NCI-H146 treated with DMSO at 0.1 percent for 48 hours (cell line): ENCODE measurements around the gene ZNF521.

Experiments used
- DNase-seq: peaks from one replicate; lab custom pipeline; 2025; ENCODE audit not compliant: unreplicated experiment; lab: John Stamatoyannopoulos, UW

ZNF521 gene

GRCh38 chr18:25230658-25231326 is 121.2 kb downstream of the ZNF521 start:
- no peak for DNase-seq

- DNase-seq, result no peak
These were observed 122.0 kb downstream of the ZNF521 start for GRCh38 chr18:25229920-25230319.

- no peak for DNase-seq
These were observed 122.9 kb downstream of the ZNF521 start for GRCh38 chr18:25229081-25229480.

- DNase-seq, result no peak
These were observed 123.6 kb downstream of the ZNF521 start for GRCh38 chr18:25228410-25228809.

- no peak for DNase-seq
These were observed 126.8 kb downstream of the ZNF521 start for GRCh38 chr18:25225151-25225550.

GRCh38 chr18:25223899-25224886 is 127.8 kb downstream of the ZNF521 start:
- no peak for DNase-seq

- no peak for DNase-seq
These were observed 128.8 kb downstream of the ZNF521 start for GRCh38 chr18:25223211-25223610.

GRCh38 chr18:25222648-25223047 is 129.3 kb downstream of the ZNF521 start:
- DNase-seq, result no peak

- no peak for DNase-seq
These were observed 141.3 kb downstream of the ZNF521 start for GRCh38 chr18:25210622-25211021.

GRCh38 chr18:25192065-25192464 is 159.9 kb downstream of the ZNF521 start:
- no peak for DNase-seq

GRCh38 chr18:25190472-25190871 is 161.5 kb downstream of the ZNF521 start:
- DNase-seq, result no peak

- DNase-seq, result no peak
These were observed 162.4 kb downstream of the ZNF521 start for GRCh38 chr18:25189391-25190185.

- no peak for DNase-seq
These were observed 164.3 kb downstream of the ZNF521 start for GRCh38 chr18:25187521-25188192.

- no peak for DNase-seq
These were observed 165.1 kb downstream of the ZNF521 start for GRCh38 chr18:25186871-25187270.

GRCh38 chr18:25181993-25182392 is 170.0 kb downstream of the ZNF521 start:
- no peak for DNase-seq

GRCh38 chr18:25181581-25181980 is 170.4 kb downstream of the ZNF521 start:
- no peak for DNase-seq

GRCh38 chr18:25180973-25181548 is 170.9 kb downstream of the ZNF521 start:
- no peak for DNase-seq

- no peak for DNase-seq
These were observed 174.3 kb downstream of the ZNF521 start for GRCh38 chr18:25177631-25178030.

GRCh38 chr18:25176518-25177042 is 175.4 kb downstream of the ZNF521 start:
- DNase-seq, result no peak
